Loucy (cell line): ENCODE results near the gene GORASP1.

Source experiments
- H2AFZ ChIP-seq: fragments of 200-600 bp; sonication (generic); 2 replicates; pipeline ENCODE4 v1.6.0; 2016; ENCODE audit warnings: antibody characterized with exemption, mild to moderate bottlenecking, low read length, moderate library complexity
- H3F3A ChIP-seq: fragments of 200-600 bp; 2 replicates; pipeline ENCODE4 v1.6.0; 2016; ENCODE audit warnings: antibody characterized with exemption, low read depth, mild to moderate bottlenecking
- H3K27me3 ChIP-seq: fragments of 200-600 bp; sonication (generic); 2 replicates; pipeline ENCODE4 v1.6.1; 2014; ENCODE audit warnings: low read length, mild to moderate bottlenecking; ENCODE audit not compliant: insufficient read depth, poor library complexity, severe bottlenecking
- H3K36me3 ChIP-seq: fragments of 200-600 bp; sonication (generic); 2 replicates; pipeline ENCODE4 v1.6.1; 2016; ENCODE audit warnings: low read length; ENCODE audit not compliant: insufficient read depth
- H3K4me1 ChIP-seq: fragments of 200-600 bp; sonication (generic); 2 replicates; pipeline ENCODE4 v1.5.1; 2014; ENCODE audit warnings: low read length, mild to moderate bottlenecking; ENCODE audit not compliant: insufficient read depth, poor library complexity, severe bottlenecking
- H3K4me2 ChIP-seq: fragments of 200-600 bp; sonication (generic); 2 replicates; pipeline ENCODE4 v1.6.0; 2014; ENCODE audit warnings: antibody characterized with exemption, low read length, low read depth, mild to moderate bottlenecking; ENCODE audit not compliant: poor library complexity, severe bottlenecking
- H3K4me3 ChIP-seq: fragments of 200-600 bp; sonication (generic); 2 replicates; pipeline ENCODE4 v1.5.1; 2014; ENCODE audit warnings: low read length, mild to moderate bottlenecking, mixed read lengths; ENCODE audit not compliant: poor library complexity, severe bottlenecking
- H3K79me2 ChIP-seq: fragments of 200-600 bp; sonication (generic); 2 replicates; pipeline ENCODE4 v1.6.1; 2014; ENCODE audit warnings: low read length; ENCODE audit not compliant: insufficient read depth
- H3K9ac ChIP-seq: fragments of 200-600 bp; sonication (generic); 2 replicates; pipeline ENCODE4 v1.6.0; 2014; ENCODE audit warnings: mild to moderate bottlenecking, low read depth, low read length, moderate library complexity; ENCODE audit not compliant: poor library complexity, severe bottlenecking
- H3K9me2 ChIP-seq: fragments of 200-600 bp; sonication (generic); replicated peaks from 2 replicates; pipeline ENCODE4 v1.6.1; 2016; ENCODE audit warnings: low read depth, low read length, mixed read lengths
- H3K9me3 ChIP-seq: fragments of 200-600 bp; sonication (generic); 2 replicates; pipeline ENCODE4 v1.6.1; 2014; ENCODE audit warnings: mild to moderate bottlenecking, antibody characterized with exemption, low read length, low read depth; ENCODE audit not compliant: insufficient read depth
- H4K20me1 ChIP-seq: fragments of 200-600 bp; sonication (generic); 2 replicates; pipeline ENCODE4 v1.6.0; 2014; ENCODE audit warnings: antibody characterized with exemption, low read length, mild to moderate bottlenecking; ENCODE audit not compliant: insufficient read depth, poor library complexity, severe bottlenecking
- CTCF ChIP-seq: fragments of 200-600 bp; sonication (generic); conservative IDR thresholded peaks from 2 replicates; pipeline ENCODE4 v1.5.1; 2014; ENCODE audit warnings: mild to moderate bottlenecking, antibody characterized with exemption, low read length
- EZH2phosphoT487 ChIP-seq: fragments of 200-600 bp; IDR thresholded peaks from 2 replicates; pipeline ENCODE4 v1.6.1; 2018; ENCODE audit warnings: antibody characterized with exemption, mild to moderate bottlenecking, moderate library complexity, borderline replicate concordance

GORASP1 gene

GRCh38 chr3:39134305-39134704 lies 26.9 kb upstream of the GORASP1 start:
- no peaks in the 10 kb centered on the region for H3K36me3 ChIP-seq
- H4K20me1 ChIP-seq = no peaks in the 10 kb centered on the region
- peaks cover 9% of the 10 kb centered on the region for H3K4me1 ChIP-seq
- no peak overlapping the region for H2AFZ ChIP-seq
- H3K4me2 ChIP-seq = no peak overlapping the region
- no peak overlapping the region for H3K9ac ChIP-seq
- TF ChIP-seq CTCF = no peak
- no peak for TF ChIP-seq EZH2phosphoT487
- H3K4me3 ChIP-seq = no peak overlapping the region
- no peaks in the 10 kb centered on the region for H3K27me3 ChIP-seq
- no peaks in the 10 kb centered on the region for H3K9me3 ChIP-seq
- H3K79me2 ChIP-seq = no peaks in the 10 kb centered on the region
- no peaks in the 10 kb centered on the region for H3K9me2 ChIP-seq
- no peaks in the 10 kb centered on the region for H3F3A ChIP-seq

GRCh38 chr3:39133822-39134221 lies 26.4 kb upstream of the GORASP1 start:
- no peaks in the 10 kb centered on the region for H3F3A ChIP-seq

GRCh38 chr3:39133093-39133490 lies 25.7 kb upstream of the GORASP1 start:
- H3K36me3 ChIP-seq = no peaks in the 10 kb centered on the region
- H2AFZ ChIP-seq = no peak overlapping the region
- H3K4me1 ChIP-seq = peaks cover 20% of the 10 kb centered on the region
- H3K9me3 ChIP-seq = no peaks in the 10 kb centered on the region
- H3K79me2 ChIP-seq = no peaks in the 10 kb centered on the region
- no peak overlapping the region for H3K4me3 ChIP-seq
- H3K9me2 ChIP-seq = no peaks in the 10 kb centered on the region
- H3K27me3 ChIP-seq = no peaks in the 10 kb centered on the region
- no peak overlapping the region for H3K9ac ChIP-seq
- no peak overlapping the region for H3K4me2 ChIP-seq
- no peak for TF ChIP-seq EZH2phosphoT487
- no peak for TF ChIP-seq CTCF
- H4K20me1 ChIP-seq = no peaks in the 10 kb centered on the region
- no peaks in the 10 kb centered on the region for H3F3A ChIP-seq

More at GRCh38 chr3:39133822-39134221, 26.4 kb upstream of the GORASP1 start:
- Histone ChIP-seq H3K36me3 (no peaks in the 10 kb centered on the region), H3K9me3 (no peaks in the 10 kb centered on the region), H3K4me3 (no peak overlapping the region), H3K79me2 (no peaks in the 10 kb centered on the region), H3K4me2 (no peak overlapping the region), H3K9ac (no peak overlapping the region), H2AFZ (no peak overlapping the region), H3K27me3 (no peaks in the 10 kb centered on the region), H3K9me2 (no peaks in the 10 kb centered on the region), H4K20me1 (no peaks in the 10 kb centered on the region), H3K4me1 (peaks cover 13% of the 10 kb centered on the region)
- TF ChIP-seq EZH2phosphoT487 (no peak), CTCF (no peak)
